Caki2 (cell line): Measurements from ENCODE around the gene BLM. TPM values are rescaled to one million over a fixed set of nuclear protein-coding genes. Genes with fewer than 3 reads are reported as not detected.
"Not testable (repeated sequence)": the region's sequence is repeated elsewhere in the genome, so short reads cannot be mapped to it uniquely, and the experiment has no call there.

Experiments
- DNase-seq: peaks from one replicate; pipeline ENCODE4 v3.0.0-alpha.2; 2015; ENCODE audit warnings: low read depth
- in situ Hi-C: cut with HindIII; loops from 2 replicates; pipeline ENCODE4 v1.10.0; 2016; ENCODE audit warnings: low sequenced_read_pairs, low pct_unique_long_range_greater_than_20kb, mixed read lengths
- total RNA-seq: library from RNA; depleted of rRNA; stranded (reverse); fragments of >200 nt; shearing (Covaris generic); gene quantifications from 2 replicates; pipeline ENCODE4 v1.2.3, GENCODE V29; 2014; ENCODE audit warnings: low replicate concordance

BLM gene
- total RNA-seq, 1 experiment from 2014 or later: 12.5 TPM

GRCh38 chr15:90826886-90827435 is 109.8 kb downstream of the BLM start:
- in situ Hi-C loops: no loop called here
- no peak for DNase-seq

DNA sequence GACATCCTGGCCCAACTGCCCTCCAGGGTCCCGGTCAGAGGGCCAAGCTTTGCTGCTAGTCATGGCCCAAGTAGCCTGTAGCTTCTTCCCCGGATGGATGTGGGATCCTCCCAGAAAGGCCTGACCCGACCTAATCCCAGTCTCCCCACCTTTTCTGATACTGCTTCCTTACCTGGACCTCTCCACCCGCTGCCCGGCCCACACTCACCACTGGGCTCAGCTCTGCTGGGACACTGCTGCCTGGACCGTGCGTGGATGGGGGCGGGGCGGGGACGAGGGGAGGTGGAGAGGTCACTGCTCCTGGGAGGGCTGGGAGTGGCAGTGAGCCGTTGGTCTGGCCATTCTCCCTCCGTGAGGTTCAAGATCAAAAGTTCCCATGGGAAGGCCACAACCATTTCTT is 111.0 kb downstream of the BLM start:
- in situ Hi-C loops: no loop called here
- no peak for DNase-seq

DNA sequence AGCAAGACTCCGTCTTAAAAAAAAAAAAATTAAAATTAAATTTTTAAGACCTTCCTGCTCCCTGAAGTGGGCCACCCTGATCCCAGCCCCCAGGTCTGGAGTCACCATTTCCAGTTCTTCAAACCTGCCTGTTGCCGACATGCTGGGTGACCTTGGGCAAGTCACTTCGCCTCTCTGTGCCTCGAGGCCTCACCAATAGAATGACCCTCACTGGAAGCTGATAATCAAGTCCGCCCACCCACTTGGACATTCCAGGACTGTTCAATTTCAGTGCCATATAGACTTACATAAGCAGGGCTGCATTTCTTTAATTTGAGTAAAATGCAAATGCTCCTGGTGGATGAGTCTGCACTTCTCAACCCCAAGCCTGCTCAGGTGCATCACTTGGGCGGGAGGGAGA is 112.0 kb downstream of the BLM start:
- in situ Hi-C loops: no loop called here

DNA sequence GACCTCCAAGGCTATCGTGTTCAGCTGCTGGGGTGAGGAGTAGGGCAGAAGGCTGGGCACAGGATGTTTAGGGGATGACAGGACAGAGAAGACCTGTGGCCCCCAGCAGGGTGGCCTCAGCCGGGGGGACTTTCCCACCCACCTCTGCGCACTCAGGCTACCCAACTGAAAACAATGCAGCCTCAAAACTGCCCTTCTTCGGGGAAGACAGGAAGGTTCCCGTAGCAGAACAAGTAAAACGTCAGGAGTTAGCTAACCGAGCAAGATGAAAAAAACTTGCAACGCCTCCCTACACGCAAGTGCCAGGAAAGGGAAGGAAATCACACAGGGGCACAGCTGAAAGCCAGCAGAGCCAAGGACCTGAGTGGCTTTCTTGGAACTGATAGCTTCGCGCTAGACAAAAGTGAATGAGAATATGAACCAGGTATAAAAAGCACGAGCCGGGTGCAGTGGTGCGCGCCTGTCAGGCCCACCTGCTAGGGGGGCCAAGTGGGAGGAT is 112.8 kb downstream of the BLM start:
- no peak for DNase-seq
- in situ Hi-C loops: no loop called here

More for the DNA sequence above, 112.0 kb downstream of the BLM start:
- no peak for DNase-seq

- DNase-seq: no peak
- in situ Hi-C loops: no loop called here
Observed at GRCh38 chr15:90834626-90835025, 117.5 kb downstream of the BLM start.

DNA sequence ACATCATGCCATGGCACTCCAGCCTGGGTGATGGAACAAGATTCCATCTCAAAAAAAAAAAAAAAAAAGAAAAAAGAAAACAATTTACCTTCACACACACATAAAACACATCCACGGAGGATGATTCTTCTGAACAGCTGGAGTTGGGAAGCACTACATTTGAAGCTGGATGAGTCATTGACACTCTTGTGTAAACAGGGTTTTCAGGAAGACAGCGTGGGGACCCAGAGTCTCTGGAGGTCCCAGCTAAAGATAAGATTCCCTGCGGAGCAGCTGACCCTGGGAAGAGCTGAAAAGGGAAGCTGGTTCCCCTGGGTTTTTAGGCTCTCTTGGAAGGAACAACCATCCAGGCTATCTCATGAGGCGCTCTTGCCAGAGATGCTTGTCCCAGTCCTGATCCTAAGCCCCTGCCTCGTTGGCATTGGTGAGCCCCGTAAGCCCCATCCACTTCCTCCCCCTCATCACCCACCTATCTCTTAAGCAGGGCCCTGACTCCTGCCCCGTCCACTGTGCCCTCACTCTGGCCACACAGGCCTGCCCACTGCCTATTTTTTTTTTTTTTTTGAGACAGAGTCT is 119.2 kb downstream of the BLM start:
- no peak for DNase-seq
- in situ Hi-C loops: no loop called here

DNA sequence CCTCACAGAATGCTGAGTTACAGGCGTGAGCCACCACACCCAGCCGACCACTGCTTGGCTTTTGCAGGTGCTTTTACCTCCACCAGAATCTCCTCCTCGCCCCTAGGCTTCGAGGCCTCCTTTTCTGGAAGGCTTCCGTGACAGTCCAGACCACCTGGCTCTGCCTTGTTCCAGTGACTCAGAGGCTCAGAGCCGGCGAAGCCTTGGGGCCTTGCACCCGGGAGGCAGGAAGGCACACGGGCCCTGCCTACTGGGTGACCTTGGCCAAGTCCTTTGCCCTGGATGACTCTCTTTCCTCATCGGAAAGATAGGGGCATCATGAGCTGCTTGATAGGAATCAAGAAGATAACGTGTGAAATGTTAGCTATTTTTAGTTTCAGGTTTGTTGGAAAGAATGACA is 119.9 kb downstream of the BLM start:
- in situ Hi-C loops: no loop called here
- DNase-seq: no peak

DNA sequence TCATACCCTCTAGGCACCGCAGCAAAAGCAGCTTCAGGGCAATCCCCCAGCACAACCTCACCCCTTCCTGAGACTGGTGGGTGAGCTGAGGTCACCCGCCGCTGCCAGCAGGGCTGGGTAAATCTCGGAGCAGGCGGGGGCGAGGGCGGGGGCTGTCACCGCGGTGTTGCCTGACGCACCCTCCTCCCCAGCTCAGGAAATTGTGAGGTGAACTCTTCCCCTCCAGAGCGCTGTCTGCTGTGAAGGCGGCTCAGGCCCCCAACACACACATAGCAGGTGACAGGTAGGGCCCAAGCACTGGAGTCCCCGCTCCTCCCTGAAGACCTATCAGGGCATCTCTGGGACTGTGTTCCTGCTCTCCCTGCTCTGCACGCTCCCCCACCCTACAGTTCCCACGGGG is 121.0 kb downstream of the BLM start:
- no peak for DNase-seq
- in situ Hi-C loops: no loop called here

GRCh38 chr15:90838544-90838943 is 121.4 kb downstream of the BLM start:
- no peak for DNase-seq
- in situ Hi-C loops: no loop called here

DNA sequence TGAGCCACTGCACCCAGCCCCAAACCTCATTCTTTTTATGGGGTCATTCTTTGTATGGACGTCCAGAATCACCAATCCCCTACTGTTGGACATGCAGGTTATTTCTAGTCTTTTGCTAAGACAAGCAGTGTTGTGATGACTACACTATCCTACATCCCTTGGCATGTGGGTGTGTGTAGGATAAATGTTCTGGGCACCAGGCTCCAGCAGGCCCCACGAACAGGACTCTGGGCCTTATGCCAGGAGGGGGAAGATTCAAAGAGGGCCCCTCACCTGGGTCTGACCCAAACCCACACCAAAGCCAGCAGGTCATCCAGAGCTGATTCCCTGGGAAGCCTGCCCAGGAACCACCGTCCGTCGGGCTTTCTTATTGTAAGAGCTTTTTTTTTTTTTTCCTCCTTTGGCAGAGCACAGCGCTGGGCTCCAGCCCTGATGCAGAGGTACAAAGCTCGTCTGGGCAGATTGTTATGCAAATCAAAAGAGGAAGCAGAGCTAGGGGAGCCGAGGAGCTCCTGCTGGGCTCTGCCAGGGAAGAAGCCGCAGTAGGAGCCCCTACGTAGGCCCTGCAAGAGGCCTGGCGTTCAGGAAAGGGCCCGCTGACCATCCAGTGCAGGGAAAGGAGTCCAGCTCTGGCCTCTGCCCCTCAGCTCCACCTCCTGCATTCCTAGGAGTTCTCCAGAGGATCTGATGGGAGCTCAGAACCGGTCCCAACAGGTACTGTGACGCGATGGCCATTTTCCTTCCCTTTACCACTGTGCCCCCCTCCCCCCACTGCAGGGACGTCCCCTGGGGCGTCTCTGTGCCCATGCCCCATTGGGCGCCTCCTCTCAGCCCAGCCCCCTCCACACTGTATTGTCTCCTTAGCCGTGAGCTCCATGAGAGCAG is 122.3 kb downstream of the BLM start:
- no peak for DNase-seq
- in situ Hi-C loops: no loop called here

DNA sequence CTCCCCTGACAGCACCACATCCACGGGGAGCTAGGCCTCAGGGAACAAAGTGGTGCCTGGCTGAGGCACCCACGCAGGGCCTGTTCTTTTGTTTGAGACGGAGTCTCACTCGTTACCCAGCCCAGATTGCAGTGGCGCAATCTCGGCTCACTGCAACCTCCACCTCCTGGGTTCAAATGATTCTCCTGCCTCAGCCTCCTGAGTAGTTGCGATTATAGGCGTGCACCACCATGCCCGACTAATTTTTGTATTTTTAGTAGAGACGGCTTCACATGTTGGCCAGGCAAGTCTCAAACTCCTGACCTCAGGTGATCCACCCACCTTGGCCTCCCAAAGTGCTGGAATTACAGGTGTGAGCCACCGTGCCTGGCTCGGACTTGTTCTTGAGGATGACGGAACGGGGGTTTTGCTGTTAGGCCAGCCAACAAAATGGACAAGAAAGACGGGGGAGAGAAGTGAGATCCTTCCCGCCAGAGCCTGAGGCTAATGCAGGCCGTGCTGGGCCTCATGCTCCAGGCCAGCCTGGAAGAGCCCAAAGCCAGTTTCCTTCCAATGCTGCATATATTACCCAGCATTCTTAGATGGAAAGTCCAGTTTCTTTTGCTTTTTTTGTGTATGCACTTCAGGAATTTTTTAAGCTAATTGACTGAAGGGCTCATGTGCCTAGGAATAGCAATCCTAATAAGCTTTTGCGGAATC is 123.2 kb downstream of the BLM start:
- no peak for DNase-seq
- in situ Hi-C loops: no loop called here

- in situ Hi-C loops: no loop called here
- DNase-seq: no peak
Observed at GRCh38 chr15:90840954-90841353, 123.8 kb downstream of the BLM start.

DNA sequence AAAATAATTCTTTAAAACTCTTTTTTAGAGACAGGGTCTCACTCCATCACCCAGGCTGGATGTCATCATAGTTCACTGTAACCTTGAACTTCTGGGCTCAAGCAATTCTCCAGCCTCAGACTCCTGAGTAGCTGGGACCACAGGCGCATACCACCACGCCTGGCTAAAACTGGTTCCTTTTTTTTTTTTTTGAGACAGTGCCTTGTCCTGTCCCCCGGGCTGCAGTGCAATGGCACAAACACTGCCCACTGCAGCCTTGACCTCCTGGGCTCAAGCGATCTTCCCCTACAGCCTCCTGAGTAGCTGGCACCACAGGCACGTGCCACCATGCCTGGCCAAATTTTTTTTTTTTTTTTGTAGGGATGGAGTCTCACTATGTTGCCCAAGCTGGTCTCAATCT is 127.5 kb downstream of the BLM start:
- DNase-seq: no peak
- in situ Hi-C loops: no loop called here

DNA sequence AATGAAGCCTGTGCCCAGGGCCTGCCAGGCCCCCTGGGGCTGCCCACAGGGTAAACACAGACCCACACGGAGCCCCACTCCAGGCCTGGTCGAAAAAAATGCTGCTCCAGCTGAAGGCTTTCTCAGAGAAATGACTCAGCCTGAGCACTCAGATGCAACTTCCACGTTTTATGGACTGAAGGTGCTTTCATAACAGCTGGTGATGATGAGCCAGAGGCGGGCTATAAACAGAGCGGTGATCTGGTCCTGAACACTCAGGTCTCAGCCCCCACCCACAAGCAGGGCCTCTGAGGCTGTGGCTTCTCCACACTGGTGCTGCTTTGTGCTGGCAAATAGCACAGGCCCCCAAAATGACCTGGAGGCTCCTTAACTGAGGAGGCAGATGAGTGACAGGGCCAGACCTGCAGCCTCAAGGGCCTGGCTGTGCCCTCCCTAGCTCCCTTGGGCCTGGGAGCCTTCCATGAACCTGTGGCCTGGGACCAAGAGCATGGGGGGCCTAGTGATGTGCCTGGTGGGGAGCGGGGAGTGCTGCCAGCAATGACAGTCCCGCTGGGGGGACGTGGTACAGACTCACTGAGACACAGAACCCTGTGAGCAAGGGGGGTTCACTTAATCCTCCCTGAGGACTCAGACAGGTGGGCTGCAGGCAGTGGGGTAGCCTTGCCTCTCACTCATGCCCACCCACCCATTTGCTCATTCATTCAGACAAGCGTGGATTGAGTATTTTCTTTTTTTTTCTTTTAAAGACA is 128.2 kb downstream of the BLM start:
- peak; percentile 61 for DNase-seq
- in situ Hi-C loops: no loop called here

- DNase-seq, in situ Hi-C loops: not testable (repeated sequence)
Observed at GRCh38 chr15:90849424-90849823, 132.3 kb downstream of the BLM start.

DNA sequence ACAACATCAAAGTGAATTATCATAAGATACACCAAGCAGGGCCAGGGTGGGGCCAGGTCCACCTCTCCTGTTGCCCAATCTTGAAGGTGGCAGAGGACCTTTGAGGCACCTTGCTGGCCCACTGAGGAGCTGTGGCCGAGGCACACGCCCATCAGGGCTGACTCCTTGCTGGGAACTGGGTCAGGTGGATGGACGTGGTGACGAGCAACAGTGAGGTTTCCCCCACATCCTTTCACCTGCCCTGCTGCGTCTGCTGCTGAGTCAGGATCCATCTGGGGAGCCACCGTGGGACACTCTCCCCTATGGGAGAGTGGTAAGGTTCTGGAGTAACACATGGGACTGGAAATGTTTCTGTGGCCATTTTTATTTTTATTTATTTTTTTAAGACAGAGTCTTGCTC is 134.0 kb downstream of the BLM start:
- in situ Hi-C loops: no loop called here

DNA sequence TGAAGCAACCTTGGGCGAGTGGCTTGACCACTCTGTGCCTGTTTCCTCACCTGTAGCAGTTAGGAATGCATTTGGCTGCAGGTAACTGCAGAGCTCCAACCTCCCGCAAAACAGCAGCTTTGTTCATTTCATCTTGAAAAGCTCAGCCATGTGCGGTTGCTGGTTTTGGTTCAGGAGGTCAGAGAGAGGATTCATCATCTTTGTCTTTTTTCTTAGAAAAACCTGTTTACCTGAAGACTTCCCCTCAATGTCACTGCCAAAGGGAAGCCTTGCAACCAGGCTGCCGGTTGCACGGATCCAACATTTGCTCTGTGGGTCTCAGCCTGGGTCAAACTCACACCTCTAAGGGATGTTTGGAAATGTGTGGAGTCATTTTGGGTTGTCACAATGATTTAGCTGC is 134.8 kb downstream of the BLM start:
- no peak for DNase-seq
- in situ Hi-C loops: no loop called here

More for the DNA sequence above, 134.0 kb downstream of the BLM start:
- DNase-seq: no peak

- in situ Hi-C loops: no loop called here
- no peak for DNase-seq
Observed at GRCh38 chr15:90855139-90855538, 138.0 kb downstream of the BLM start.
